Tibial nerve (tissue), 4 donors: ENCODE results near the gene RIN3.

Experiments
- EP300 ChIP-seq, 2 donors: sonication (generic); formaldehyde crosslinking; IDR thresholded peaks; one replicate each; pipeline ENCODE4 v1.6.1; 2017; ENCODE audit warnings: antibody characterized with exemption in 2 of 2, mild to moderate bottlenecking in 1 of 2
- POLR2A ChIP-seq, 2 donors: fragments of 450-650 bp; IDR thresholded peaks; one replicate each; pipeline ENCODE4 v1.6.1; 2017; ENCODE audit warnings: antibody characterized with exemption in 2 of 2, mild to moderate bottlenecking in 2 of 2, moderate library complexity in 2 of 2
- TF ChIP-seq, protein P1 (sequence below), 5 experiments: fragments of 200-600 bp in 3 of 5; fragments of 450-650 bp in 2 of 5; sonication (generic) in 3 of 5; IDR thresholded peaks; one replicate each; pipeline ENCODE4 v1.5.1; 2016 to 2019; ENCODE audit warnings: antibody characterized with exemption in 5 of 5, mild to moderate bottlenecking in 3 of 5, moderate library complexity in 2 of 5

DNA sequence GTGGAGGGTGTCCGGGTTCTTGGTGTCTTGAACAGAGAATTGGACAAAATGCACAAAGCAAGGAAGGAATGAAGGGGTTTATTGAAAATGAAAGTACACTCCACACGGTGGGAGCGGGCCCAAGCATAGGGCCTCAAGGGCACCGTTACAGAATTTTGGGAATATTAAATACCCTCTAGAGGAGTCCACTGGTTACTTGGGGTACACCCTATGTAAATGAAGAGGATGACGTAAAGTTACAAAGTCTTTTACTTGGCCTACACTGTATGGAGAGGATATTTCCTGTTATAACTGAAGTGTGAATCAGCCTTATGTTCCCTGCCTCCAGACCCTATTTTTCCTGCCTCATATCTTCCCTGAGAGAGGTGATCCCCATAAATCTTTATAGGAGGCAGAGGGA lies 102.6 kb downstream of the RIN3 start:
- TF ChIP-seq, protein P1, sequence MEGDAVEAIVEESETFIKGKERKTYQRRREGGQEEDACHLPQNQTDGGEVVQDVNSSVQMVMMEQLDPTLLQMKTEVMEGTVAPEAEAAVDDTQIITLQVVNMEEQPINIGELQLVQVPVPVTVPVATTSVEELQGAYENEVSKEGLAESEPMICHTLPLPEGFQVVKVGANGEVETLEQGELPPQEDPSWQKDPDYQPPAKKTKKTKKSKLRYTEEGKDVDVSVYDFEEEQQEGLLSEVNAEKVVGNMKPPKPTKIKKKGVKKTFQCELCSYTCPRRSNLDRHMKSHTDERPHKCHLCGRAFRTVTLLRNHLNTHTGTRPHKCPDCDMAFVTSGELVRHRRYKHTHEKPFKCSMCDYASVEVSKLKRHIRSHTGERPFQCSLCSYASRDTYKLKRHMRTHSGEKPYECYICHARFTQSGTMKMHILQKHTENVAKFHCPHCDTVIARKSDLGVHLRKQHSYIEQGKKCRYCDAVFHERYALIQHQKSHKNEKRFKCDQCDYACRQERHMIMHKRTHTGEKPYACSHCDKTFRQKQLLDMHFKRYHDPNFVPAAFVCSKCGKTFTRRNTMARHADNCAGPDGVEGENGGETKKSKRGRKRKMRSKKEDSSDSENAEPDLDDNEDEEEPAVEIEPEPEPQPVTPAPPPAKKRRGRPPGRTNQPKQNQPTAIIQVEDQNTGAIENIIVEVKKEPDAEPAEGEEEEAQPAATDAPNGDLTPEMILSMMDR (IDR thresholded peaks at IDR 0.05): no peak
- no peak for TF ChIP-seq POLR2A (IDR thresholded peaks at IDR 0.05)
- no peak for TF ChIP-seq EP300 (IDR thresholded peaks at IDR 0.05)
